ENCODE measurements around the gene ITGB1.

GRCh38 chr10:32931593-32931992 is 26.4 kb downstream of the ITGB1 start:
- TF ChIP-seq POLR2AphosphoS5 (IDR thresholded peaks at IDR 0.05; ENCODE audit: low read depth) (no peak), CTCF (conservative IDR thresholded peaks at IDR 0.05; ENCODE audit: low read depth in 2 of 2) (no peak), EZH2 (IDR thresholded peaks at IDR 0.05; ENCODE audit: low read depth, unreplicated experiment) (no peak), REST (IDR thresholded peaks at IDR 0.05; ENCODE audit: unreplicated experiment) (no peak), CREB1 (CRISPR knock-in tag; IDR thresholded peaks at IDR 0.05; ENCODE audit: low read depth) (no peak), EZH2phosphoT487 (IDR thresholded peaks at IDR 0.05; ENCODE audit: unreplicated experiment) (no peak), ETS1 (IDR thresholded peaks at IDR 0.05) (no peak), ZNF331 (CRISPR knock-in tag; IDR thresholded peaks at IDR 0.05; ENCODE audit: low read depth) (no peak)
